H9 (cell line): ENCODE results near the gene SLC9A1. TPM values are rescaled to one million over a fixed set of nuclear protein-coding genes. Genes with fewer than 3 reads are reported as not detected.

ENCODE experiments used
- DNase-seq: peaks from one replicate; pipeline ENCODE4 v3.0.0-alpha.2; 2017
- H2AFZ ChIP-seq: one replicate; pipeline ENCODE4 v1.6.1; 2013; ENCODE audit warnings: mild to moderate bottlenecking, low read length, control low read depth, moderate library complexity
- H2AK5ac ChIP-seq: 2 replicates; pipeline ENCODE4 v1.6.1; 2013; ENCODE audit warnings: low read length, control low read depth, mixed read lengths; ENCODE audit not compliant: insufficient read length
- H2BK120ac ChIP-seq: one replicate; pipeline ENCODE4 v1.6.1; 2013; ENCODE audit warnings: low read depth, mild to moderate bottlenecking, low read length, control low read depth, inconsistent platforms; ENCODE audit not compliant: poor library complexity, severe bottlenecking
- H2BK12ac ChIP-seq: 2 replicates; pipeline ENCODE4 v1.6.1; 2013; ENCODE audit warnings: low read length, control low read depth, mixed read lengths, low read depth; ENCODE audit not compliant: insufficient read length
- H2BK15ac ChIP-seq: 2 replicates; pipeline ENCODE4 v1.6.1; 2013; ENCODE audit warnings: low read depth, low read length, control low read depth
- H2BK20ac ChIP-seq: one replicate; pipeline ENCODE4 v1.6.1; 2013; ENCODE audit warnings: low read depth, mild to moderate bottlenecking, low read length, control low read depth, inconsistent platforms; ENCODE audit not compliant: poor library complexity, severe bottlenecking
- H2BK5ac ChIP-seq: 2 replicates; pipeline ENCODE4 v1.6.1; 2013; ENCODE audit warnings: low read length, control low read depth, mixed read lengths; ENCODE audit not compliant: insufficient read length
- H3K14ac ChIP-seq: 2 replicates; pipeline ENCODE4 v1.6.1; 2013; ENCODE audit warnings: low read length, control low read depth; ENCODE audit not compliant: insufficient read depth
- H3K18ac ChIP-seq: 2 replicates; pipeline ENCODE4 v1.6.1; 2013; ENCODE audit warnings: low read depth, mild to moderate bottlenecking, mixed read lengths, low read length, control low read depth; ENCODE audit not compliant: insufficient read length
- H3K23ac ChIP-seq: 2 replicates; pipeline ENCODE4 v1.6.1; 2013; ENCODE audit warnings: low read length, control low read depth, mixed read lengths, low read depth; ENCODE audit not compliant: insufficient read length
- H3K23me2 ChIP-seq: 2 replicates; pipeline ENCODE4 v1.6.1; 2013; ENCODE audit warnings: low read depth, mild to moderate bottlenecking, mixed read lengths, low read length, control low read depth; ENCODE audit not compliant: insufficient read length, poor library complexity, severe bottlenecking
- H3K27ac ChIP-seq: 2 replicates; pipeline ENCODE4 v1.5.1; 2013; ENCODE audit warnings: low read length, control low read depth, mixed read lengths, low read depth; ENCODE audit not compliant: insufficient read length
- H3K27me3 ChIP-seq: 2 replicates; pipeline ENCODE4 v1.6.1; 2013; ENCODE audit warnings: low read length, control low read depth, inconsistent platforms; ENCODE audit not compliant: insufficient read depth
- H3K4ac ChIP-seq: 2 replicates; pipeline ENCODE4 v1.6.1; 2013; ENCODE audit warnings: low read depth, mild to moderate bottlenecking, control low read depth, inconsistent platforms, low read length, moderate library complexity
- H3K4me1 ChIP-seq: 2 replicates; pipeline ENCODE4 v1.6.1; 2013; ENCODE audit warnings: low read length, control low read depth, inconsistent platforms; ENCODE audit not compliant: insufficient read depth
- H3K4me2 ChIP-seq: 2 replicates; pipeline ENCODE4 v1.6.1; 2013; ENCODE audit warnings: low read length, control low read depth, mixed read lengths; ENCODE audit not compliant: insufficient read length, insufficient read depth
- H3K56ac ChIP-seq: 2 replicates; pipeline ENCODE4 v1.6.1; 2013; ENCODE audit warnings: low read depth, mild to moderate bottlenecking, mixed read lengths, low read length, control low read depth; ENCODE audit not compliant: insufficient read length
- H3K79me1 ChIP-seq: 2 replicates; pipeline ENCODE4 v1.6.1; 2013; ENCODE audit warnings: low read depth, mild to moderate bottlenecking, moderate library complexity, low read length, control low read depth, inconsistent platforms; ENCODE audit not compliant: insufficient read depth, poor library complexity, severe bottlenecking
- H3K79me2 ChIP-seq: 2 replicates; pipeline ENCODE4 v1.6.1; 2013; ENCODE audit warnings: low read length, control low read depth, inconsistent platforms; ENCODE audit not compliant: insufficient read depth
- H3K9ac ChIP-seq: 2 replicates; pipeline ENCODE4 v1.6.1; 2013; ENCODE audit warnings: low read length, control low read depth, mixed read lengths; ENCODE audit not compliant: insufficient read length; ENCODE audit errors: extremely low read depth
- H3K9me3 ChIP-seq: one replicate; pipeline ENCODE4 v1.6.1; 2013; ENCODE audit warnings: low read depth, low read length, inconsistent platforms; ENCODE audit not compliant: control insufficient read depth
- H3T11ph ChIP-seq: one replicate; pipeline ENCODE4 v1.6.1; 2013; ENCODE audit warnings: mild to moderate bottlenecking, low read length, control low read depth, inconsistent platforms
- H4K20me1 ChIP-seq: one replicate; pipeline ENCODE4 v1.6.1; 2013; ENCODE audit not compliant: control insufficient read depth, insufficient read length, insufficient read depth
- H4K5ac ChIP-seq: 2 replicates; pipeline ENCODE4 v1.6.1; 2013; ENCODE audit warnings: low read depth, mild to moderate bottlenecking, mixed read lengths, low read length, control low read depth; ENCODE audit not compliant: insufficient read length
- H4K8ac ChIP-seq: replicated peaks from 2 replicates; pipeline ENCODE4 v1.6.1; 2013; ENCODE audit warnings: low read length, control low read depth, mixed read lengths, low read depth; ENCODE audit not compliant: insufficient read length
- H4K91ac ChIP-seq: 2 replicates; pipeline ENCODE4 v1.6.1; 2013; ENCODE audit warnings: low read depth, mild to moderate bottlenecking, moderate library complexity, mixed read lengths, low read length, control low read depth; ENCODE audit not compliant: insufficient read length
- H3K27ac Mint-ChIP-seq, 3 experiments: 2 replicates in 2 of 3; 3 replicates in 1 of 3; pipeline ENCODE4 v1.8.0; 2020 to 2021; ENCODE audit warnings: mixed read lengths in 3 of 3, mild to moderate bottlenecking in 1 of 3, moderate library complexity in 1 of 3
- H3K27me3 Mint-ChIP-seq: 2 replicates; pipeline ENCODE4 v1.8.0; 2021; ENCODE audit warnings: low read depth, mild to moderate bottlenecking, moderate library complexity, mixed read lengths
- H3K36me3 Mint-ChIP-seq, 3 experiments: 2 replicates in 2 of 3; 3 replicates in 1 of 3; pipeline ENCODE4 v1.8.0; 2020 to 2021; ENCODE audit warnings: low read depth in 3 of 3, mixed read lengths in 3 of 3; ENCODE audit not compliant: insufficient read depth in 1 of 3
- H3K4me1 Mint-ChIP-seq, 2 experiments: 2 replicates each; pipeline ENCODE4 v1.8.0; 2020; ENCODE audit warnings: mixed read lengths in 2 of 2
- H3K4me3 Mint-ChIP-seq, 2 experiments: 2 replicates in 1 of 2; 3 replicates in 1 of 2; pipeline ENCODE4 v1.8.0; 2020 to 2021; ENCODE audit warnings: mild to moderate bottlenecking in 2 of 2, mixed read lengths in 2 of 2, moderate library complexity in 1 of 2
- H3K9me3 Mint-ChIP-seq, 2 experiments: 2 replicates in 1 of 2; 3 replicates in 1 of 2; pipeline ENCODE4 v1.8.0; 2020; ENCODE audit warnings: mild to moderate bottlenecking in 2 of 2, mixed read lengths in 2 of 2, moderate library complexity in 1 of 2
- WGBS: extraction: QIAGEN DNeasy Blood & Tissue Kit; methylation state at CpG from one replicate; pipeline ENCODE4 v1.1.7; 2013; ENCODE audit warnings: missing lambda C conversion rate, low lambda C conversion rate, mixed read lengths; ENCODE audit not compliant: insufficient read length; ENCODE audit errors: extremely low coverage; 5-methylcytosine and 5-hydroxymethylcytosine counted together
- total RNA-seq: library from RNA; stranded (reverse); gene quantifications from 2 replicates; pipeline ENCODE4 v1.2.1, GENCODE V29; 2021
- TF ChIP-seq, protein P1 (sequence below): fragments of 200-600 bp; sonication (generic); conservative IDR thresholded peaks from 3 replicates; pipeline ENCODE4 v1.8.0; 2021; ENCODE audit warnings: antibody characterized with exemption, mild to moderate bottlenecking

The SLC9A1 gene
- total RNA-seq, 1 experiment from 2014 or later: 20.8 TPM

DNA sequence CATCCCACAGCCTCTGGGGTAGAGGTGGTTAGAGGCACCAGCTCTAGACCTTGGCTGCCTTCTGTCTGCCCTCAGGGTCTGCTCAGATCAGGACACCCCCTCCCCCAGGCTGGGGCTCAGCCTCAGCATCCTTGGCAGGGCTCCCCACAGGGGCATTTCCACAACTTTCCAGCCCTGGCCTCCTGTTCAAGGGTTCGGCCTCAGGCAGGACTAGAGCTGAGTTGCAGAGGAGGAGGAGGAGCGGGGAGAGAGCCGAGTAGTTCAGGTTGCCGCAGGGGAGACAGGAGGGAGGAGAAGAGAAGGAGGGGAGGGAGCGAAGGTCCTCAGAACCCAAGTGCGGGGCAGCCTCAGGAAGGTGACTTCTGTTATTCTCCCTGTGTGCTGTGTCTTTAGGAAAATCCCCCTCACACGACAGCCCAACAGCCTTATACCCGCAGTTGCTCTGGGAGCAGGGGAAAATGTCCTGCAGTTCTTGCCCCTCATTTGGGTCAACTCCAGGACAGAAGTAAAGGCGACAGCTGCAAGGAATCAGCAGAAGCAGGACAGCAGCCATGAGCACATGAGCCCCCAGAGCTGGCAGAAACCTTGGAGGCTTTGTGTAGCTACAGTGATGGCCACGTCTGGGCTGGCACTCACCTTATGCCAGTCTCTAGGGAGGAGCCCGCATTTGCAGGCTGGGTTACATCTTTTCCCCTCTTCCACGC lies 95.8 kb downstream of the SLC9A1 start:
- H3K9me3 ChIP-seq: no peaks in the 10 kb centered on the region
- H3T11ph ChIP-seq: no peak overlapping the region
- peak; percentile 64 for DNase-seq
- no peak overlapping the region for H2BK120ac ChIP-seq
- no peak overlapping the region for H4K91ac ChIP-seq
- Mint-ChIP-seq H3K4me3 (peak overlapping the region; percentile 5 to 71; a peak in 3 of 5 replicates), H3K27ac (peak overlapping the region; percentile 91 to 99 (median 98)), H3K9me3 (peaks cover 6 to 11% of the 10 kb centered on the region in 2 experiments), H3K27me3 (no peaks in the 10 kb centered on the region; the same call in 1 of the 2 replicates), H3K36me3 (peaks cover 0 to 11% (median 8%) of the 10 kb centered on the region in 3 experiments; a peak in 6 of 7 replicates), H3K4me1 (peaks cover 34 to 42% of the 10 kb centered on the region in 2 experiments)
- peaks cover 4% of the 10 kb centered on the region for H3K23me2 ChIP-seq
- no peak overlapping the region for H2AFZ ChIP-seq
- no peaks in the 10 kb centered on the region for H4K20me1 ChIP-seq
- no peak overlapping the region for H4K5ac ChIP-seq
- peak overlapping the region; percentile 66 for H2BK12ac ChIP-seq
- H3K79me2 ChIP-seq: no peaks in the 10 kb centered on the region
- H4K8ac ChIP-seq: no peak overlapping the region
- TF ChIP-seq, protein P1, sequence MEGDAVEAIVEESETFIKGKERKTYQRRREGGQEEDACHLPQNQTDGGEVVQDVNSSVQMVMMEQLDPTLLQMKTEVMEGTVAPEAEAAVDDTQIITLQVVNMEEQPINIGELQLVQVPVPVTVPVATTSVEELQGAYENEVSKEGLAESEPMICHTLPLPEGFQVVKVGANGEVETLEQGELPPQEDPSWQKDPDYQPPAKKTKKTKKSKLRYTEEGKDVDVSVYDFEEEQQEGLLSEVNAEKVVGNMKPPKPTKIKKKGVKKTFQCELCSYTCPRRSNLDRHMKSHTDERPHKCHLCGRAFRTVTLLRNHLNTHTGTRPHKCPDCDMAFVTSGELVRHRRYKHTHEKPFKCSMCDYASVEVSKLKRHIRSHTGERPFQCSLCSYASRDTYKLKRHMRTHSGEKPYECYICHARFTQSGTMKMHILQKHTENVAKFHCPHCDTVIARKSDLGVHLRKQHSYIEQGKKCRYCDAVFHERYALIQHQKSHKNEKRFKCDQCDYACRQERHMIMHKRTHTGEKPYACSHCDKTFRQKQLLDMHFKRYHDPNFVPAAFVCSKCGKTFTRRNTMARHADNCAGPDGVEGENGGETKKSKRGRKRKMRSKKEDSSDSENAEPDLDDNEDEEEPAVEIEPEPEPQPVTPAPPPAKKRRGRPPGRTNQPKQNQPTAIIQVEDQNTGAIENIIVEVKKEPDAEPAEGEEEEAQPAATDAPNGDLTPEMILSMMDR: no peak
- WGBS: no CpG with 5 or more reads among the region's 12 CpGs
- H3K4me1 ChIP-seq: peaks cover 3% of the 10 kb centered on the region; the same call in 1 of the 2 replicates
- no peak overlapping the region for H2AK5ac ChIP-seq
- H3K27ac ChIP-seq: no peak overlapping the region
- H3K4ac ChIP-seq: no peak overlapping the region
- H3K23ac ChIP-seq: no peak overlapping the region
- peak overlapping the region; percentile 73 for H3K18ac ChIP-seq
- H3K9ac ChIP-seq: no peak overlapping the region
- peak overlapping the region; percentile 9 for H3K4me2 ChIP-seq
- H2BK15ac ChIP-seq: no peak overlapping the region
- no peak overlapping the region for H3K56ac ChIP-seq
- no peaks in the 10 kb centered on the region for H3K79me1 ChIP-seq
- H2BK20ac ChIP-seq: no peak overlapping the region
- H3K27me3 ChIP-seq: no peaks in the 10 kb centered on the region
- peak overlapping the region; percentile 32 for H3K14ac ChIP-seq
- no peak overlapping the region for H2BK5ac ChIP-seq
